ENCODE measurements around the gene ANKRD50.

ANKRD50 gene

GRCh38 chr4:124641715-124642381 is 70.7 kb downstream of the ANKRD50 start:
- no peak for TF ChIP-seq JUND (IDR thresholded peaks at IDR 0.05; ENCODE audit: low read depth)
- DNase-seq (ENCODE audit: low read depth in 1 of 2, low spot score in 1 of 2): no peak
- in situ Hi-C loops (cut with HindIII; ENCODE audit: low pct_unique_long_range_greater_than_20kb, low sequenced_read_pairs): no loop called here

- DNase-seq (ENCODE audit: low read depth in 1 of 2, low spot score in 1 of 2): no peak
- in situ Hi-C loops (cut with HindIII; ENCODE audit: low pct_unique_long_range_greater_than_20kb, low sequenced_read_pairs): no loop called here
- TF ChIP-seq JUND (IDR thresholded peaks at IDR 0.05; ENCODE audit: low read depth): no peak
Measured at GRCh38 chr4:124640022-124640730, 72.4 kb downstream of the ANKRD50 start.

- no peak for TF ChIP-seq JUND (IDR thresholded peaks at IDR 0.05; ENCODE audit: low read depth)
- in situ Hi-C loops (cut with HindIII; ENCODE audit: low pct_unique_long_range_greater_than_20kb, low sequenced_read_pairs): no loop called here
- no peak for DNase-seq (ENCODE audit: low read depth in 1 of 2, low spot score in 1 of 2)
Measured at GRCh38 chr4:124637321-124637720, 75.2 kb downstream of the ANKRD50 start.

- in situ Hi-C loops (cut with HindIII; ENCODE audit: low pct_unique_long_range_greater_than_20kb, low sequenced_read_pairs): no loop called here
- no peak for DNase-seq (ENCODE audit: low read depth in 1 of 2, low spot score in 1 of 2)
- TF ChIP-seq JUND (IDR thresholded peaks at IDR 0.05; ENCODE audit: low read depth): no peak
Measured at GRCh38 chr4:124636788-124637187, 75.7 kb downstream of the ANKRD50 start.

GRCh38 chr4:124635331-124635730 is 77.2 kb downstream of the ANKRD50 start:
- in situ Hi-C loops (cut with HindIII; ENCODE audit: low pct_unique_long_range_greater_than_20kb, low sequenced_read_pairs): no loop called here
- no peak for TF ChIP-seq JUND (IDR thresholded peaks at IDR 0.05; ENCODE audit: low read depth)
- DNase-seq (ENCODE audit: low read depth in 1 of 2, low spot score in 1 of 2): no peak

GRCh38 chr4:124633285-124633941 is 79.1 kb downstream of the ANKRD50 start:
- DNase-seq (ENCODE audit: low read depth in 1 of 2, low spot score in 1 of 2): peak in 1 of 2 experiments; percentile 25
- TF ChIP-seq JUND (IDR thresholded peaks at IDR 0.05; ENCODE audit: low read depth): no peak
- in situ Hi-C loops (cut with HindIII; ENCODE audit: low pct_unique_long_range_greater_than_20kb, low sequenced_read_pairs): no loop called here

- in situ Hi-C loops (cut with HindIII; ENCODE audit: low pct_unique_long_range_greater_than_20kb, low sequenced_read_pairs): no loop called here
- TF ChIP-seq JUND (IDR thresholded peaks at IDR 0.05; ENCODE audit: low read depth): no peak
- no peak for DNase-seq (ENCODE audit: low read depth in 1 of 2, low spot score in 1 of 2)
Measured at GRCh38 chr4:124632439-124632838, 80.1 kb downstream of the ANKRD50 start.

- in situ Hi-C loops (cut with HindIII; ENCODE audit: low pct_unique_long_range_greater_than_20kb, low sequenced_read_pairs): no loop called here
- peak in 1 of 2 experiments; percentile 57 for DNase-seq (ENCODE audit: low read depth in 1 of 2, low spot score in 1 of 2)
- no peak for TF ChIP-seq JUND (IDR thresholded peaks at IDR 0.05; ENCODE audit: low read depth)
Measured at GRCh38 chr4:124631760-124632159, 80.8 kb downstream of the ANKRD50 start.

GRCh38 chr4:124629681-124630080 is 82.9 kb downstream of the ANKRD50 start:
- in situ Hi-C loops (cut with HindIII; ENCODE audit: low pct_unique_long_range_greater_than_20kb, low sequenced_read_pairs): no loop called here
- no peak for TF ChIP-seq JUND (IDR thresholded peaks at IDR 0.05; ENCODE audit: low read depth)
- DNase-seq (ENCODE audit: low read depth in 1 of 2, low spot score in 1 of 2): no peak

All from T47D (cell line).